GM12878 (cell line): Measurements from ENCODE around the gene NT5M. TPM values are rescaled to one million over a fixed set of nuclear protein-coding genes. Genes with fewer than 3 reads are reported as not detected.

Source experiments
- ATAC-seq: fragments of 200-7000 bp; cut with Tn5 transposase; 3 replicates; pipeline ENCODE4 v1.9.1; 2020; ENCODE audit warnings: mild to moderate bottlenecking, moderate library complexity
- BruUV-seq: library from RNA; stranded (reverse); fragments of 400-500 nt; replicated peaks from 2 replicates; lab custom pipeline; 2021; lab: Mats Ljungman, UMichigan
- CTCF ChIA-PET: fragments of 300-600 bp; sonication (Branson Sonifier 250); formaldehyde crosslinking; extraction: SDS; loops from one replicate; lab custom pipeline; 2021; ENCODE audit warnings: inconsistent platforms; lab: Yijun Ruan, JAX
- POLR2A ChIA-PET: fragments of 350-600 bp; formaldehyde crosslinking; extraction: SDS; loops from one replicate; lab custom pipeline; 2021; ENCODE audit warnings: inconsistent platforms; lab: Charles Lee
- RAD21 ChIA-PET: fragments of 300-600 bp; sonication (Branson Sonifier 250); formaldehyde crosslinking; loops from one replicate; lab custom pipeline; 2023; ENCODE audit warnings: antibody characterized with exemption; ENCODE audit not compliant: unreplicated experiment; lab: Charles Lee
- SMC1A ChIA-PET: fragments of 300-600 bp; sonication (Branson Sonifier 250); formaldehyde crosslinking; loops from one replicate; lab custom pipeline; 2023; ENCODE audit not compliant: unreplicated experiment, uncharacterized antibody; lab: Charles Lee
- DNase-seq: peaks from one replicate; pipeline ENCODE4 v3.0.0-alpha.2; 2011; ENCODE audit warnings: low read depth, low spot score
- FAIRE-seq: peaks from 3 replicates; lab custom pipeline; 2011; peaks lifted over from hg19 to GRCh38; lab: Jason Lieb, UNC
- H2AFZ ChIP-seq: 2 replicates; pipeline ENCODE4 v1.6.0; 2011; ENCODE audit warnings: low read depth, low read length, control low read depth; ENCODE audit not compliant: control insufficient read depth
- H3K27ac ChIP-seq: 2 replicates; pipeline ENCODE4 v1.5.1; 2011; ENCODE audit warnings: control low read depth; ENCODE audit not compliant: control insufficient read depth, insufficient read depth
- H3K27me3 ChIP-seq, 2 experiments: replicated peaks in 1 of 2; 2 replicates each; pipeline versions ENCODE4 v1.6.0 to v1.6.1; 2011; ENCODE audit warnings: low read length in 1 of 2; ENCODE audit not compliant: control insufficient read depth in 2 of 2, insufficient read depth in 2 of 2
- H3K36me3 ChIP-seq, 2 experiments: 2 replicates each; pipeline ENCODE4 v1.5.1; 2011; ENCODE audit warnings: low read length in 1 of 2; ENCODE audit not compliant: control insufficient read depth in 2 of 2, insufficient read depth in 2 of 2
- H3K4me1 ChIP-seq: 2 replicates; pipeline ENCODE4 v1.6.1; 2011; ENCODE audit warnings: mild to moderate bottlenecking, low read length, moderate library complexity, mixed read lengths; ENCODE audit not compliant: control insufficient read depth, insufficient read depth
- H3K4me2 ChIP-seq: 2 replicates; pipeline ENCODE4 v1.6.0; 2011; ENCODE audit warnings: control low read depth; ENCODE audit not compliant: control insufficient read depth, insufficient read depth
- H3K4me3 ChIP-seq: fragments of 200-600 bp; sonication (generic); 2 replicates; pipeline ENCODE4 v1.5.1; 2016
- H3K79me2 ChIP-seq: 2 replicates; pipeline ENCODE4 v1.6.0; 2011; ENCODE audit warnings: low read length; ENCODE audit not compliant: control insufficient read depth, insufficient read depth
- H3K9ac ChIP-seq: 2 replicates; pipeline ENCODE4 v1.8.0; 2011; ENCODE audit warnings: low read length, control low read depth, mixed read lengths; ENCODE audit not compliant: control insufficient read depth, insufficient read depth
- H3K9me3 ChIP-seq: replicated peaks from 3 replicates; pipeline ENCODE4 v1.5.1; 2011; ENCODE audit warnings: mild to moderate bottlenecking, low read length; ENCODE audit not compliant: control insufficient read depth, insufficient read depth
- H4K20me1 ChIP-seq: 2 replicates; pipeline ENCODE4 v1.6.0; 2011; ENCODE audit not compliant: control insufficient read depth, insufficient read depth
- BCLAF1 ChIP-seq: fragments of 450-650 bp; IDR thresholded peaks from 2 replicates; pipeline ENCODE4 v1.6.1; 2017; ENCODE audit warnings: antibody characterized with exemption, mild to moderate bottlenecking, moderate library complexity
- HCFC1 ChIP-seq: fragments of 150-350 bp; IDR thresholded peaks from 2 replicates; pipeline ENCODE4 v1.6.1; 2014; ENCODE audit warnings: low read length
- MAX ChIP-seq: IDR thresholded peaks from 2 replicates; pipeline ENCODE4 v1.6.1; 2012; ENCODE audit warnings: low read depth, low read length, improper control_type of control experiment
- PBX3 ChIP-seq: IDR thresholded peaks from 2 replicates; pipeline ENCODE4 v1.6.1; 2011; ENCODE audit warnings: mild to moderate bottlenecking, low read depth, low read length, moderate library complexity; ENCODE audit not compliant: insufficient replicate concordance
- SIN3A ChIP-seq: IDR thresholded peaks from 2 replicates; pipeline ENCODE4 v1.6.1; 2012; ENCODE audit warnings: low read depth, low read length, improper control_type of control experiment
- SMAD5 ChIP-seq: IDR thresholded peaks from 2 replicates; pipeline ENCODE4 v1.6.1; 2016; ENCODE audit warnings: antibody characterized with exemption, low read depth
- WGBS: methylation state at CpG from one replicate; pipeline ENCODE4 v1.1.6; 2016; ENCODE audit warnings: low lambda C conversion rate; ENCODE audit not compliant: insufficient replicate concordance, insufficient coverage; ENCODE audit errors: missing lambda C conversion rate; 5-methylcytosine and 5-hydroxymethylcytosine counted together
- in situ Hi-C: fragments of 300-500 bp; cut with MboI; formaldehyde crosslinking; loops from 9 replicates; pipeline ENCODE4 v1.14.3; 2018; ENCODE audit warnings: mixed read lengths
- intact Hi-C: fragments of 100-400 bp; cut with micrococcal nuclease; formaldehyde crosslinking; loops from one replicate; pipeline ENCODE4 v1.14.2; 2022; ENCODE audit not compliant: unreplicated experiment
- polyA plus RNA-seq, 11 experiments: library from polyadenylated mRNA; depleted of rRNA in 4 of 11; unstranded in 6 of 11; stranded (reverse) in 5 of 11; fragments of >200 nt; fragmentation: Nextera tagmentation in 4 of 11; fragmentation: Illumina TruSeq in 1 of 11; extraction: Ambion mirVana in 4 of 11; extraction: Trizol in 1 of 11; gene quantifications; 1 replicate in 1 of 11; 2 replicates in 10 of 11; pipeline versions ENCODE4 v1.2.1 to v1.2.3, GENCODE V29; 2011 to 2016; ENCODE audit warnings: inconsistent platforms in 2 of 11, missing spikeins in 2 of 11, low read depth in 1 of 11
- total RNA-seq, 4 experiments: library from RNA; depleted of rRNA in 3 of 4; stranded (reverse); fragments of >200 nt in 3 of 4; fragmentation: Illumina TruSeq in 1 of 4; extraction: Trizol in 1 of 4; gene quantifications; 2 replicates each; pipeline versions ENCODE4 v1.2.1 to v1.2.3, GENCODE V29; 2013 to 2021

NT5M gene
- total and polyA plus RNA-seq, 10 of the 15 experiments (the other 5 are each of a cell fraction or from before 2014, with no cell fraction given): 0.18 to 14.1 (median 2.9) TPM

- TF ChIP-seq BCLAF1: no peak
Measured at GRCh38 chr17:17375841-17376240, 72.7 kb downstream of the NT5M start (continued).

GRCh38 chr17:17376362-17376761, 73.2 kb downstream of the NT5M start:
- FAIRE-seq: no peak

More at GRCh38 chr17:17376362-17376761, 73.2 kb downstream of the NT5M start:
- H3K27ac ChIP-seq: no peak overlapping the region
- H3K9me3 ChIP-seq: no peaks in the 10 kb centered on the region
- no TSS peak for BruUV-seq
- no peaks in the 10 kb centered on the region for H3K79me2 ChIP-seq
- intact Hi-C loops: no loop called here
- no peaks in the 10 kb centered on the region for H3K36me3 ChIP-seq
- DNase-seq (no peak), ATAC-seq (no peak)
- no peak overlapping the region for H2AFZ ChIP-seq
- in situ Hi-C loops: no loop called here
- H3K4me2 ChIP-seq: no peak overlapping the region
- no peak overlapping the region for H3K9ac ChIP-seq
- H4K20me1 ChIP-seq: no peaks in the 10 kb centered on the region
- CTCF ChIA-PET: no interaction called here
- TF ChIP-seq HCFC1 (no peak), SIN3A (no peak), PBX3 (no peak), SMAD5 (no peak), MAX (no peak)
- H3K4me1 ChIP-seq: no peaks in the 10 kb centered on the region
- SMC1A ChIA-PET: no interaction called here
- POLR2A ChIA-PET: no interaction called here
- peaks cover 0 to 4% of the 10 kb centered on the region in 2 experiments; a peak in 2 of 4 replicates for H3K27me3 ChIP-seq
- 33% methylated on average over 5 of the region's 5 CpGs for WGBS
- H3K4me3 ChIP-seq: no peak overlapping the region
- RAD21 ChIA-PET: no interaction called here
